ENCODE data around the gene PSMA7.
"Not testable (repeated sequence)": the region's sequence is repeated elsewhere in the genome, so short reads cannot be mapped to it uniquely, and the experiment has no call there.

PSMA7 gene

DNA sequence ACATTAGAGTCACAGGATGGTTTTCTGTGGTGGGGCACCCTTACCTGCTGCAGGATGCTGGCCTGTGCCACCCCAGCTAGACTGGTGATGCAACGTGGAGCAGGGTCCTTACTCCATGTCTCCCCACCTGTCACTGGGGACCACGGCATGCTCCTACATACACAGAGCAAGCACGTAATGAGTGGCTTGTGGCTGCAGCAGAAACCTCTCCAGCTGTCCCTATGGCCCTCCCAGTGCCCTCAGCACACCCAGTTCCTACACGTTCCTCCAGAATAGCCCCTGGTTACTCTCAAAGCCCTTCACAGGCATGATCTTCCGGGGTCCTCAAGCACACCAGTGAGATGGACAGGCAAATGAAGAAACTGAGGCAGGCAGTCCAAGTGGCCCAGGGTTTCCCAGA is 24.1 kb downstream of the PSMA7 start:
- no peaks in the 10 kb centered on the region for H3K9me3 ChIP-seq (ENCODE audit: control insufficient read depth, low read length)
- WGBS, 2 experiments, result 90% methylated on average over 5 of the region's 5 CpGs
- H3K36me3 ChIP-seq (ENCODE audit: control insufficient read depth, insufficient read depth, low read length), result no peaks in the 10 kb centered on the region
- no peaks in the 10 kb centered on the region for H3K27me3 ChIP-seq (ENCODE audit: control insufficient read depth, insufficient read depth, low read length, poor library complexity, severe bottlenecking)
- no peak overlapping the region for H3K27ac ChIP-seq (ENCODE audit: insufficient read depth, low read depth, low read length, poor library complexity, severe bottlenecking)
- H3K4me1 ChIP-seq (ENCODE audit: control insufficient read depth, insufficient read depth, low read length), result peaks cover 35% of the 10 kb centered on the region
- H3K4me3 ChIP-seq (ENCODE audit: insufficient read depth, low read depth, low read length), result no peak overlapping the region

DNA sequence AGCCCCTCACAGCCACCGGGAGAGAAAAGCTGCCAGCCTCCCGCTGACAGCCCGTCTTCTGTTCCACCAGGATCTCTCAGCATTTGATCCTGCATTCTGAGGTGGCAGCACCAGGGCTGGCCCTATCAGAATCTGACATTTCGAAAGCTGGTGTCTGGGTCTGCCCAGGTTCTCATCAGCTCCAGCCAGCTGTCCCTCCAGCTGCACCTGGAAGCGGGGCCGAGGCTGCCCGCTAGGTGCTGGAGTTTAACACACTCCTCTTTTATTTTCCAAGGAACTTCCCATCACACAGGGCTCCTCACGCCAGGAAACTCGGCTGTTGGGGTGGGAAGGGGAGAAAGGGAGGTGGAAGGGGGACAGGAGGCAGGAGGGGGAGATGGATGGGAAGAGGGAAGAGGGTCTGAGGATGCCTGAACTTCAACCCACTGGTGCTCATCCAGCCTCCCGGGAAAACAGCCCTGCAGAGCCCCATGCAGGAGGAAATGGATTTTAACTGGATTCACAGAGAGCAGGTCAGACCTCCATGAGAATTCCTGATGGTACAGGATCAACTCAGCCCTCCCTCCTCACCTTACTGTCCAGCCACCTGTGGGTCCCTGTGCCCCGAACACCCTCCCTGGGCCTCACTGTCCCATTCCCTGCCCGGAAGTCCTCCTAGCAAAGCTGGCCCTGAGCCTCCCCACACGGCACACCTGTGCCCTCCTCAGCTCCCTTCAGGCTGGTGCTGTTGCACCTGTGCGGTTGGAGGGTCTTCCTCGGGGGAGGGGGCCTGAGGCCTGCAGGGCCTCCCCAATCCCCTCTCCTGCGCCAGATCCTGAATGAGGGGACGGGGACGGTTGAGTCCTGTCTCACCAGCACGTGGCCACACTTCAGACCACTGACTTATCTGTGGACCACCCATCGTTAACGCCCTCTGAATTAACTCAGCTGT is 24.8 kb downstream of the PSMA7 start:
- Histone ChIP-seq H3K36me3 (ENCODE audit: control insufficient read depth, insufficient read depth, low read length) (no peaks in the 10 kb centered on the region), H3K4me3 (ENCODE audit: insufficient read depth, low read depth, low read length) (no peak overlapping the region), H3K4me1 (ENCODE audit: control insufficient read depth, insufficient read depth, low read length) (peaks cover 28% of the 10 kb centered on the region), H3K9me3 (ENCODE audit: control insufficient read depth, low read length) (no peaks in the 10 kb centered on the region), H3K27ac (ENCODE audit: insufficient read depth, low read depth, low read length, poor library complexity, severe bottlenecking) (no peak overlapping the region), H3K27me3 (ENCODE audit: control insufficient read depth, insufficient read depth, low read length, poor library complexity, severe bottlenecking) (no peaks in the 10 kb centered on the region)
- WGBS, 2 experiments, result 79 to 81% methylated on average over 21 of the region's 21 CpGs

DNA sequence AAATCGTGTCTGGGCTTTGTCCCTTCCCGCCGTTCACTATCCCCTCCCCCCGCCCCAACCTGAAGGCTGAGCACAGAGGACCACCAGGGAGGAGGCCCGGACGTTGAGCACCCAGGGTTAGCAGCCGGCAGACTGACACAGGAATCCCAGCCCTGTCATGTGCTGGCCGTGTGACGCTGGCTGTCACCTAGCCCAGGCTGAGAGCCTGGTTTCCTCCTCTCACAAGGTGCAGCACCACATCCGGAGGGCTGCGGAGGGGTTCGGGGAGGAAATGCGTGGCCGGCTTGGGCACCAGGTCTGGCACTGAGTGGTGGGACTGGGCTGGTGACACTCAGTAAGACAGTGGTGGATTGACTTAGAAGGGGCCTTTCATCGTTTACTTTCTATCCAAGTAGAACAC is 25.5 kb downstream of the PSMA7 start:
- H3K9me3 ChIP-seq (ENCODE audit: control insufficient read depth, low read length), result no peaks in the 10 kb centered on the region
- H3K27me3 ChIP-seq (ENCODE audit: control insufficient read depth, insufficient read depth, low read length, poor library complexity, severe bottlenecking), result no peaks in the 10 kb centered on the region
- peaks cover 28% of the 10 kb centered on the region for H3K4me1 ChIP-seq (ENCODE audit: control insufficient read depth, insufficient read depth, low read length)
- no peaks in the 10 kb centered on the region for H3K36me3 ChIP-seq (ENCODE audit: control insufficient read depth, insufficient read depth, low read length)
- H3K27ac ChIP-seq (ENCODE audit: insufficient read depth, low read depth, low read length, poor library complexity, severe bottlenecking), result no peak overlapping the region
- H3K4me3 ChIP-seq (ENCODE audit: insufficient read depth, low read depth, low read length), result no peak overlapping the region
- 65 to 69% methylated on average over 14 to 15 of the region's 15 CpGs for WGBS, 2 experiments

DNA sequence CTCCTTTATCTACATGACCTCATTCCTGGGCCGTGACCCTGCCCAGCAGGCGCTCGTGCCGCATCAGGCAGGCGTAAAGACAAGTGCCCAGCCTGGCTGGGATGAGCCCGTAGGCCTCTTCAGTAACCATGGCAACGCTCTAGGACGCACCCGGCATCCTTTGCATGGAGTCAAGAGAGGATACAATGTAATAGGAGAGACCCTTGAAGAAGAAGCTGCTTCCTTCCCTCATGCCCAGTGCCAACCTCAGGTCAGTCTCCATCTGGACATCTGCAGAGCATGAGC is 25.9 kb downstream of the PSMA7 start:
- H3K27ac ChIP-seq (ENCODE audit: insufficient read depth, low read depth, low read length, poor library complexity, severe bottlenecking), result no peak overlapping the region
- H3K9me3 ChIP-seq (ENCODE audit: control insufficient read depth, low read length), result no peaks in the 10 kb centered on the region
- H3K36me3 ChIP-seq (ENCODE audit: control insufficient read depth, insufficient read depth, low read length), result no peaks in the 10 kb centered on the region
- no peaks in the 10 kb centered on the region for H3K27me3 ChIP-seq (ENCODE audit: control insufficient read depth, insufficient read depth, low read length, poor library complexity, severe bottlenecking)
- no peak overlapping the region for H3K4me3 ChIP-seq (ENCODE audit: insufficient read depth, low read depth, low read length)
- WGBS, 2 experiments, result 41 to 46% methylated on average over 9 of the region's 9 CpGs
- H3K4me1 ChIP-seq (ENCODE audit: control insufficient read depth, insufficient read depth, low read length), result peaks cover 28% of the 10 kb centered on the region

DNA sequence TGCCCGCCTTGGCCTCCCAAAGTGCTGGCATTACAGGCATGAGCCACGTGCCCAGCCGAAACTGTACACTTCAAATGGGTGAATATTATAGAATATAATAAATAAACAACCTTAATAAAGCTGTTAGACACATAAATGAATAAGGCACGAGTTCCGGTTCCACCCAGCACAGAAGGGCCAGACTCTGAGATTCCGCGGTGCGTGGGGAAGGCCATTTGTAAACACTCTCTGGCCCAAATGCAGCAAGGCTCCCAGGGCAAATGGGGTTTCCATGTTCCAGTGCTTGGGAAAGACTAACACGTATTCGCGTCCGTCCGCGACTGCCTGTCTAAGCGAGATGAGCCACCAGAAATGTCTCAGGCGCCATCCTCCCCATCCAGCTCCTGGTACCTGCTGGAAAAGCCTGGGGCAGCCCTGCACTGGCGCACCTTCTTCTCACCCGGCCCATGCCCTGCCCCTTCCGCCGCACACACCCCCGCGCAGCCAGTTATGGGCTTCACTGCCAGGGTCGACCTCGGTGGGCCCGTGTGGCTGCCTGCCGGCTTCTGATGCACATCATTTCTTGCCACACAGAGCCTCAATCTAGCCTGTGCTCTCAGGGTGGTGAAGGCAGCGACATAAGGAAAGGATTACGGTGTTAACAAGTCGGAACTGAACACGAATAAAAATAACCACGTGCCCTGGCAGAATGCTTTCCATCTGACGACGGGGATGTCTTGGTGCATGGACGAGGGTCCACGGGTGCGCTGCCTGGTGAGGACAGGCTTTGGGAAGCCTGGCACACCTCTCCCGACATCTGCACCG is 26.4 kb downstream of the PSMA7 start:
- Histone ChIP-seq H3K36me3 (ENCODE audit: control insufficient read depth, insufficient read depth, low read length) (no peaks in the 10 kb centered on the region), H3K4me1 (ENCODE audit: control insufficient read depth, insufficient read depth, low read length) (peaks cover 28% of the 10 kb centered on the region), H3K9me3 (ENCODE audit: control insufficient read depth, low read length) (no peaks in the 10 kb centered on the region), H3K27me3 (ENCODE audit: control insufficient read depth, insufficient read depth, low read length, poor library complexity, severe bottlenecking) (no peaks in the 10 kb centered on the region), H3K27ac (ENCODE audit: insufficient read depth, low read depth, low read length, poor library complexity, severe bottlenecking) (no peak overlapping the region), H3K4me3 (ENCODE audit: insufficient read depth, low read depth, low read length) (no peak overlapping the region)
- 86 to 90% methylated on average over 36 to 37 of the region's 38 CpGs for WGBS, 2 experiments

DNA sequence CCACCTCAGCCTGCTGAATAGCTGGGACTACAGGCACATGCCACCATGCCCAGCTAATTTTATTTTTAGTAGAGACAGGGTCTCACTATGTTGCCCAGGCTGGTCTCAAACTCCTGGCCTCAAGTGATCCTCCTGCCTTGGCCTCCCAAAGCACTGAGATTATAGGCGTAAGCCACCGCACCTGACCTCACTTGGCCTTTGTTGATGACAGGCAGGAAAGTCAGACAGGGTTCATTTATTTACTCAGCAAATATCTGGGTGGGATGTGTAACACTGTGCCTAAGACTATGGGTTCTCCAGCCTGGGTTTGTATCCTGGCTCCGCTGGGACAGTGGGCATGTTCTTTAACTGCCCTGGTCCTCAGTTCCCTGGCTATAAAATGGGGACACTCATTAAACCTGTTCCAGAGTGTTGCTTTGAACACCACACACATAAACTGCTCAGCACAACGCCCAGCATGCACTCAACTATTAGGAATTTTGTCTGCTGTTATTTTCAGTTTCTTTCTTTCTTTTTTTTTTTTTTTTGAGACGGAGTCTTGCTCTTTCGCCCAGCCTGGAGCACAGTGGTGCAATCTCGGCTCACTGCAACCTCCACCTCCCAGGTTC is 27.3 kb downstream of the PSMA7 start:
- H3K27me3 ChIP-seq (ENCODE audit: control insufficient read depth, insufficient read depth, low read length, poor library complexity, severe bottlenecking); H3K9me3 ChIP-seq (ENCODE audit: control insufficient read depth, low read length); H3K27ac ChIP-seq (ENCODE audit: insufficient read depth, low read depth, low read length, poor library complexity, severe bottlenecking); H3K36me3 ChIP-seq (ENCODE audit: control insufficient read depth, insufficient read depth, low read length); H3K4me3 ChIP-seq (ENCODE audit: insufficient read depth, low read depth, low read length): not testable (repeated sequence)
- 93 to 98% methylated on average over 7 of the region's 7 CpGs for WGBS, 2 experiments
- peaks cover 28% of the 10 kb centered on the region for H3K4me1 ChIP-seq (ENCODE audit: control insufficient read depth, insufficient read depth, low read length)

DNA sequence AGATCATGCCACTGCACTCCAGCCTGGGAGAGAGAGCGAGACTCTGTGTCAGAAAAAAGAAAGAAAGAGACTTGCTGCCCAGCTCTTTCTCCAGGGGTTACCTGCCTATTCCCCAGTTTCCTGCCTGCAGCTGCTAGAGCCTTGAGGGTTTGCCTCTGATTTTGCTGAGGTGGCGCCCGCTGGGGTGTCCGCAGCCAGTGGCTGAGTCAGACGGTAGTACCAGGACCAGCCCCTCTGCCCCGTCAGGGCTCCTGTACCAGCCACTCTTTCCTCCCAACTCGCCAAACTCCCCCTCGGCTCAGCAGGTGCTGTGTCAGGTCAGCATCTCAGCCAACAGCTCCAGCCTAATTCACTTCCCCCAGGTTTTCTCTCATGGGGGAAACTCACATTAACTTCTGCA is 28.3 kb downstream of the PSMA7 start:
- Histone ChIP-seq H3K27ac (ENCODE audit: insufficient read depth, low read depth, low read length, poor library complexity, severe bottlenecking) (no peak overlapping the region), H3K9me3 (ENCODE audit: control insufficient read depth, low read length) (no peaks in the 10 kb centered on the region), H3K4me1 (ENCODE audit: control insufficient read depth, insufficient read depth, low read length) (peaks cover 28% of the 10 kb centered on the region), H3K36me3 (ENCODE audit: control insufficient read depth, insufficient read depth, low read length) (no peaks in the 10 kb centered on the region), H3K27me3 (ENCODE audit: control insufficient read depth, insufficient read depth, low read length, poor library complexity, severe bottlenecking) (no peaks in the 10 kb centered on the region), H3K4me3 (ENCODE audit: insufficient read depth, low read depth, low read length) (no peak overlapping the region)
- 31 to 38% methylated on average over 8 of the region's 8 CpGs for WGBS, 2 experiments

DNA sequence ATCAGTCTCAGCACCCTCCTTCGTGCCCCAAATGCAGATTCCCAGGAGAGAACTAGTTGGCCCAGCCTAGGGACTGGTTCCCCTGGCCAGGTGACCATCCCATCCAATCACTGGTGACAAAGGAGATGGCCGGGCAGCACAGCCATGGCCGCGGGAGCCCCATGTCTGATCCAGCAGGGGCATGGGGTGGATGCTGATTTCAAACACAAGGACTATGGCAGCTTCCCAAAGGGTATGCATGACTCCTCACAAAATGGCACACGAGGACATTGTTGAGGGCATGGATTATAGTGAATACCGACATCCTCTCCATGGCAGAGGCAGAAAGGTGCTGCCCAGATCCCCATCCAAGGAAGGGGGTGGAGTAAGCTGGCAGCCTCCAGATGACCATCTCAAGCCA is 30.8 kb downstream of the PSMA7 start:
- Histone ChIP-seq H3K9me3 (ENCODE audit: control insufficient read depth, low read length) (no peaks in the 10 kb centered on the region), H3K27ac (ENCODE audit: insufficient read depth, low read depth, low read length, poor library complexity, severe bottlenecking) (no peak overlapping the region), H3K4me1 (ENCODE audit: control insufficient read depth, insufficient read depth, low read length) (peaks cover 7% of the 10 kb centered on the region), H3K4me3 (ENCODE audit: insufficient read depth, low read depth, low read length) (no peak overlapping the region), H3K27me3 (ENCODE audit: control insufficient read depth, insufficient read depth, low read length, poor library complexity, severe bottlenecking) (no peaks in the 10 kb centered on the region), H3K36me3 (ENCODE audit: control insufficient read depth, insufficient read depth, low read length) (no peaks in the 10 kb centered on the region)
- 93% methylated on average over 6 of the region's 6 CpGs for WGBS, 2 experiments

DNA sequence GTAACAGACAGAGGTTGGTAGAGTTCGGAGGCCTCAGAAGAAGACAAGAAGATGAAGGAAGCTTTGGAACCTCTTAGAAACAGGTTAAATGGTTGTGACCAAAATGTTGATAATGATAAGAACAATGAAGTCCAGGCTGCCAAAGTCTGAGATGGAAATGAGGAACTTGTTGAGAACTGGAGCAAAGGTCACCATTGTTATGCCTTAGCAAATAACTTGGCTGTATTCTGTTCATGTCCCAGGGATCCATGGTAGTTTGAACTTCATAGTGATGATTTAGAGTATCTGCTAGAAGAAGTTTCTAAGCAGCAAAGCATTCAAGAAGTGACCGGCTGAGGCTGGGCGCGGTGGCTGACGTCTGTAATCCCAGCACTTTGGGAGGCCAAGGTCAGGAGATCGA is 32.0 kb downstream of the PSMA7 start:
- no peaks in the 10 kb centered on the region for H3K4me1 ChIP-seq (ENCODE audit: control insufficient read depth, insufficient read depth, low read length)
- no peaks in the 10 kb centered on the region for H3K9me3 ChIP-seq (ENCODE audit: control insufficient read depth, low read length)
- no peaks in the 10 kb centered on the region for H3K27me3 ChIP-seq (ENCODE audit: control insufficient read depth, insufficient read depth, low read length, poor library complexity, severe bottlenecking)
- H3K36me3 ChIP-seq (ENCODE audit: control insufficient read depth, insufficient read depth, low read length), result no peaks in the 10 kb centered on the region
- H3K4me3 ChIP-seq (ENCODE audit: insufficient read depth, low read depth, low read length), result no peak overlapping the region
- H3K27ac ChIP-seq (ENCODE audit: insufficient read depth, low read depth, low read length, poor library complexity, severe bottlenecking), result no peak overlapping the region
- 91 to 93% methylated on average over 6 of the region's 6 CpGs for WGBS, 2 experiments

DNA sequence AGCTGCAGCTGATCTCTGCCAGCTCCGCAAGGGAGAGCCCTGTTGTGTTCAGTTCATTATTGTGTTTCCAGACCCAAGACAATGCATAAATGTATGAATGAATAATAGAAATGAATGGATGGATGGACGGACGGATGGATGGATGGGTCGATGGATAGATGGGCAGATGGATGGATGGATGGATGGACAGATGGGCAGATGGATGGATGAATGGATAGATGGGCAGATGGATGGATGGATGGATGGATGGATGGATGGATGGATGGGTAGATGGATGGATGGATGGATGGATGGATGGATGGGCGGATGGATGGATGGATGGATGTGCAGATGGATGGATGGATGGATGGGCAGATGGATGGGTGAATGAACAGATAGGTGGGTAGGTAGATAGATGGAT is 37.6 kb downstream of the PSMA7 start:
- Histone ChIP-seq H3K4me3 (ENCODE audit: insufficient read depth, low read depth, low read length) (no peak overlapping the region), H3K9me3 (ENCODE audit: control insufficient read depth, low read length) (no peaks in the 10 kb centered on the region), H3K4me1 (ENCODE audit: control insufficient read depth, insufficient read depth, low read length) (no peaks in the 10 kb centered on the region), H3K27ac (ENCODE audit: insufficient read depth, low read depth, low read length, poor library complexity, severe bottlenecking) (no peak overlapping the region), H3K36me3 (ENCODE audit: control insufficient read depth, insufficient read depth, low read length) (no peaks in the 10 kb centered on the region), H3K27me3 (ENCODE audit: control insufficient read depth, insufficient read depth, low read length, poor library complexity, severe bottlenecking) (no peaks in the 10 kb centered on the region)
- WGBS, 2 experiments, result 93 to 94% methylated on average over 5 of the region's 5 CpGs

All from ectodermal cell (in vitro differentiated cells).